SK-N-SH treated with all-trans-retinoic acid at 6 μM for 48 hours (cell line): Measurements from ENCODE around the gene PARP8.

Experiments
- ATAC-seq: fragments of 200-7000 bp; cut with Tn5 transposase; 3 replicates; pipeline ENCODE4 v1.9.1; 2020; ENCODE audit warnings: mild to moderate bottlenecking, moderate library complexity
- ARNTL ChIP-seq: fragments of 450-650 bp; formaldehyde crosslinking; IDR thresholded peaks from 2 replicates; pipeline ENCODE4 v1.5.0; 2020; ENCODE audit warnings: low read depth, mild to moderate bottlenecking, moderate library complexity, borderline replicate concordance
- BACH2 ChIP-seq: fragments of 250-450 bp; sonication (Bioruptor Pico); IDR thresholded peaks from 2 replicates; pipeline ENCODE4 v1.9.0; 2021; ENCODE audit warnings: mild to moderate bottlenecking, borderline replicate concordance
- CSDC2 ChIP-seq: fragments of 250-450 bp; sonication (Bioruptor Pico); IDR thresholded peaks from 2 replicates; pipeline ENCODE4 v1.5.0; 2020; ENCODE audit warnings: mild to moderate bottlenecking, moderate library complexity
- ESRRG ChIP-seq: fragments of 250-450 bp; sonication (Bioruptor Pico); IDR thresholded peaks from 2 replicates; pipeline ENCODE4 v1.6.1; 2021; ENCODE audit warnings: mild to moderate bottlenecking
- GLIS3 ChIP-seq: fragments of 250-450 bp; sonication (Bioruptor Pico); IDR thresholded peaks from 2 replicates; pipeline ENCODE4 v1.5.0; 2020; ENCODE audit warnings: mild to moderate bottlenecking, moderate library complexity
- OSR1 ChIP-seq: fragments of 250-450 bp; sonication (Bioruptor Pico); IDR thresholded peaks from 2 replicates; pipeline ENCODE4 v1.8.0; 2022; ENCODE audit warnings: moderate library complexity, mild to moderate bottlenecking, inconsistent platforms
- PPARA ChIP-seq: fragments of 250-450 bp; sonication (Bioruptor Pico); IDR thresholded peaks from 2 replicates; pipeline ENCODE4 v1.5.0; 2020; ENCODE audit warnings: mild to moderate bottlenecking, borderline replicate concordance
- RARB ChIP-seq: fragments of 250-450 bp; sonication (Bioruptor Pico); IDR thresholded peaks from 2 replicates; pipeline ENCODE4 v1.8.0; 2021; ENCODE audit warnings: mild to moderate bottlenecking, moderate library complexity
- SNAI2 ChIP-seq: fragments of 250-450 bp; sonication (Bioruptor Pico); IDR thresholded peaks from 2 replicates; pipeline ENCODE4 v1.5.0; 2020; ENCODE audit warnings: mild to moderate bottlenecking, moderate library complexity
- TCF4 ChIP-seq: fragments of 250-450 bp; sonication (Bioruptor Pico); IDR thresholded peaks from 2 replicates; pipeline ENCODE4 v1.8.0; 2021; ENCODE audit warnings: mild to moderate bottlenecking, moderate library complexity, borderline replicate concordance
- TOX ChIP-seq: fragments of 250-450 bp; sonication (Bioruptor Pico); IDR thresholded peaks from 2 replicates; pipeline ENCODE4 v1.8.0; 2021; ENCODE audit warnings: mild to moderate bottlenecking, moderate library complexity, borderline replicate concordance
- ZC3H10 ChIP-seq: fragments of 250-450 bp; sonication (Bioruptor Pico); IDR thresholded peaks from 2 replicates; pipeline ENCODE4 v1.5.1; 2021; ENCODE audit warnings: mild to moderate bottlenecking, moderate library complexity
- ZFP3 ChIP-seq: fragments of 250-450 bp; sonication (Bioruptor Pico); IDR thresholded peaks from 2 replicates; pipeline ENCODE4 v1.5.0; 2020; ENCODE audit warnings: mild to moderate bottlenecking, moderate library complexity
- ZFP30 ChIP-seq: fragments of 450-650 bp; formaldehyde crosslinking; IDR thresholded peaks from 2 replicates; pipeline ENCODE4 v1.5.0; 2022; ENCODE audit warnings: mild to moderate bottlenecking, moderate library complexity
- ZNF565 ChIP-seq: fragments of 450-650 bp; formaldehyde crosslinking; conservative IDR thresholded peaks from 2 replicates; pipeline ENCODE4 v1.5.0; 2020; ENCODE audit warnings: low read depth, mild to moderate bottlenecking, moderate library complexity
- ZNF70 ChIP-seq: fragments of 450-650 bp; formaldehyde crosslinking; IDR thresholded peaks from 2 replicates; pipeline ENCODE4 v1.5.0; 2020; ENCODE audit warnings: mild to moderate bottlenecking, moderate library complexity
- ZNF8 ChIP-seq: fragments of 450-650 bp; formaldehyde crosslinking; IDR thresholded peaks from 2 replicates; pipeline ENCODE4 v1.5.0; 2020; ENCODE audit warnings: mild to moderate bottlenecking, moderate library complexity
- TF ChIP-seq, protein P1 (sequence below): fragments of 250-450 bp; sonication (Bioruptor Pico); IDR thresholded peaks from 2 replicates; pipeline ENCODE4 v1.5.1; 2021; ENCODE audit warnings: mild to moderate bottlenecking, moderate library complexity
- TF ChIP-seq, protein P2 (sequence below): fragments of 250-450 bp; sonication (Bioruptor Pico); IDR thresholded peaks from 2 replicates; pipeline ENCODE4 v1.8.0; 2020; ENCODE audit warnings: mild to moderate bottlenecking, moderate library complexity, borderline replicate concordance
- TF ChIP-seq, protein P3 (sequence below): fragments of 250-450 bp; sonication (Bioruptor Pico); IDR thresholded peaks from 2 replicates; pipeline ENCODE4 v1.5.1; 2020; ENCODE audit warnings: low read depth, mild to moderate bottlenecking, moderate library complexity
- TF ChIP-seq, protein P4 (sequence below): fragments of 250-450 bp; sonication (Bioruptor Pico); IDR thresholded peaks from 2 replicates; pipeline ENCODE4 v1.5.0; 2020; ENCODE audit warnings: mild to moderate bottlenecking, moderate library complexity
- TF ChIP-seq, protein P5 (sequence below): fragments of 250-450 bp; sonication (Bioruptor Pico); IDR thresholded peaks from 2 replicates; pipeline ENCODE4 v1.8.0; 2021; ENCODE audit warnings: low read depth, mild to moderate bottlenecking, moderate library complexity, borderline replicate concordance

The PARP8 gene

DNA sequence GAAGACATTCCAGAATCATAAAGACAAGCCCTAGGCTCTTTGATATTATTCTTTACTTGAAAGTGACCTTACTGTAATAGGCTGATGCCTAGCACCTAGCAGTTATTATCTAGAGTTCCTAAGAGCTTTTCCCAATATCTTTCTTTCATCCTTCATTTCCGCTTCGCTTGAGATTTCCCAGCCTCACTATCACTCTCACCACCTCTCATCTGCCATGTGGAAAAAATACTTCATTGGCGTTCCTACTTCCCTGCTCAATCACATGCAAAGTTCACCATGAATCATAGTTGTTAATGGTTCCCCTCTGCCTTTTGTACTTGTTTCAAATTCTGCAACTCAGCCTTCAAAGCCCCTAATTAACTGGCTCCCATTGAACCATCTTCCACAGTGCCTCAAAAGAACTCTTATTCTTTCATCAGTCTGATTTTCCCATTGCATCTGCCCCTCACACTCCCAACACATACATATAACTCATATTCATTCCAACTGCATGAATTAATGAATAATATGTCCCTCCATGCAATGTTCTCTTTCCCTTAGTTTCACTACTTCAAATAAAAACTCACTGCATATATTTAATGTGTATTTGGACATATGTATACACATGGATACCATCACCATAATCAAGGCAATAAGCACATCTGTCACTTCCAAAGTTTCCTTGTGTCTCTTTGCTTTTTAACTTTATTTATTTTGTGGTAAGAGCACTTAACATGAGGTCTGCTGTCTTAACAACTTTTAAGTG, 221.6 kb downstream of the PARP8 start:
- TF ChIP-seq ZNF8 (CRISPR knock-in tag) (no peak), ARNTL (CRISPR knock-in tag) (no peak), ZNF70 (CRISPR knock-in tag) (no peak), ZNF565 (no peak), ESRRG (CRISPR knock-in tag) (no peak), OSR1 (CRISPR knock-in tag) (no peak), ZFP30 (CRISPR knock-in tag) (no peak), TCF4 (CRISPR knock-in tag) (no peak), BACH2 (CRISPR knock-in tag) (no peak), SNAI2 (CRISPR knock-in tag) (no peak), ZC3H10 (CRISPR knock-in tag) (no peak), GLIS3 (CRISPR knock-in tag) (no peak), RARB (CRISPR knock-in tag) (no peak), PPARA (CRISPR knock-in tag) (no peak), CSDC2 (CRISPR knock-in tag) (no peak), ZFP3 (no peak)
- TF ChIP-seq, protein P1, sequence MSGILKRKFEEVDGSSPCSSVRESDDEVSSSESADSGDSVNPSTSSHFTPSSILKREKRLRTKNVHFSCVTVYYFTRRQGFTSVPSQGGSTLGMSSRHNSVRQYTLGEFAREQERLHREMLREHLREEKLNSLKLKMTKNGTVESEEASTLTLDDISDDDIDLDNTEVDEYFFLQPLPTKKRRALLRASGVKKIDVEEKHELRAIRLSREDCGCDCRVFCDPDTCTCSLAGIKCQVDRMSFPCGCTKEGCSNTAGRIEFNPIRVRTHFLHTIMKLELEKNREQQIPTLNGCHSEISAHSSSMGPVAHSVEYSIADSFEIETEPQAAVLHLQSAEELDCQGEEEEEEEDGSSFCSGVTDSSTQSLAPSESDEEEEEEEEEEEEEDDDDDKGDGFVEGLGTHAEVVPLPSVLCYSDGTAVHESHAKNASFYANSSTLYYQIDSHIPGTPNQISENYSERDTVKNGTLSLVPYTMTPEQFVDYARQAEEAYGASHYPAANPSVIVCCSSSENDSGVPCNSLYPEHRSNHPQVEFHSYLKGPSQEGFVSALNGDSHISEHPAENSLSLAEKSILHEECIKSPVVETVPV (CRISPR knock-in tag) = no peak
- TF ChIP-seq, protein P2, sequence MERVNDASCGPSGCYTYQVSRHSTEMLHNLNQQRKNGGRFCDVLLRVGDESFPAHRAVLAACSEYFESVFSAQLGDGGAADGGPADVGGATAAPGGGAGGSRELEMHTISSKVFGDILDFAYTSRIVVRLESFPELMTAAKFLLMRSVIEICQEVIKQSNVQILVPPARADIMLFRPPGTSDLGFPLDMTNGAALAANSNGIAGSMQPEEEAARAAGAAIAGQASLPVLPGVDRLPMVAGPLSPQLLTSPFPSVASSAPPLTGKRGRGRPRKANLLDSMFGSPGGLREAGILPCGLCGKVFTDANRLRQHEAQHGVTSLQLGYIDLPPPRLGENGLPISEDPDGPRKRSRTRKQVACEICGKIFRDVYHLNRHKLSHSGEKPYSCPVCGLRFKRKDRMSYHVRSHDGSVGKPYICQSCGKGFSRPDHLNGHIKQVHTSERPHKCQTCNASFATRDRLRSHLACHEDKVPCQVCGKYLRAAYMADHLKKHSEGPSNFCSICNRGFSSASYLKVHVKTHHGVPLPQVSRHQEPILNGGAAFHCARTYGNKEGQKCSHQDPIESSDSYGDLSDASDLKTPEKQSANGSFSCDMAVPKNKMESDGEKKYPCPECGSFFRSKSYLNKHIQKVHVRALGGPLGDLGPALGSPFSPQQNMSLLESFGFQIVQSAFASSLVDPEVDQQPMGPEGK (CRISPR knock-in tag) = no peak
- TF ChIP-seq, protein P3, sequence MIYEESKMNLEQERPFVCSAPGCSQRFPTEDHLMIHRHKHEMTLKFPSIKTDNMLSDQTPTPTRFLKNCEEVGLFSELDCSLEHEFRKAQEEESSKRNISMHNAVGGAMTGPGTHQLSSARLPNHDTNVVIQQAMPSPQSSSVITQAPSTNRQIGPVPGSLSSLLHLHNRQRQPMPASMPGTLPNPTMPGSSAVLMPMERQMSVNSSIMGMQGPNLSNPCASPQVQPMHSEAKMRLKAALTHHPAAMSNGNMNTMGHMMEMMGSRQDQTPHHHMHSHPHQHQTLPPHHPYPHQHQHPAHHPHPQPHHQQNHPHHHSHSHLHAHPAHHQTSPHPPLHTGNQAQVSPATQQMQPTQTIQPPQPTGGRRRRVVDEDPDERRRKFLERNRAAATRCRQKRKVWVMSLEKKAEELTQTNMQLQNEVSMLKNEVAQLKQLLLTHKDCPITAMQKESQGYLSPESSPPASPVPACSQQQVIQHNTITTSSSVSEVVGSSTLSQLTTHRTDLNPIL = no peak
- ATAC-seq = no peak

DNA sequence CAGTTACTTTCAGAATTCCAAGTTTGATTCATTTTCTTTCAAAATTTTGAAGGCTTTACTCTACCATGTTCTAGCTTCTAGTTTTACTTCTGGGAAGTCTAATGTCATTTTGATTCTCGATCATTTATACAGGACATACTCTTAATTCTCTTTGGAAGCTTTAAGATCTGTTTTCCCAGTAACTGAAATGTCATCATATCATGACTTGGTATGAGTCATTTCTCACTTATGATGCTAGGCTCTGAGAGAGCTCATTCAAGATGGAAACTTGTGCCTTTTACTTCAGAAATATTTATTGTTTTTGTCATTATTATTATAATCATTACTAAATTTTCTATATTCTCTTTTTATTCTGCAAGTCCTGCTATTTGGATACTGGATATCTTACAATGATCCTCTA, 222.3 kb downstream of the PARP8 start:
- TF ChIP-seq ZFP30 (CRISPR knock-in tag) (no peak), TCF4 (CRISPR knock-in tag) (no peak), PPARA (CRISPR knock-in tag) (no peak), ZC3H10 (CRISPR knock-in tag) (no peak), ARNTL (CRISPR knock-in tag) (no peak), BACH2 (CRISPR knock-in tag) (no peak), ESRRG (CRISPR knock-in tag) (no peak), SNAI2 (CRISPR knock-in tag) (no peak), CSDC2 (CRISPR knock-in tag) (no peak), ZNF70 (CRISPR knock-in tag) (no peak), OSR1 (CRISPR knock-in tag) (no peak), ZNF565 (no peak), ZFP3 (no peak), RARB (CRISPR knock-in tag) (no peak), TOX (CRISPR knock-in tag) (no peak)
- TF ChIP-seq, protein P2 (CRISPR knock-in tag) = no peak
- TF ChIP-seq, protein P1 (CRISPR knock-in tag) = no peak
- TF ChIP-seq, protein P4, sequence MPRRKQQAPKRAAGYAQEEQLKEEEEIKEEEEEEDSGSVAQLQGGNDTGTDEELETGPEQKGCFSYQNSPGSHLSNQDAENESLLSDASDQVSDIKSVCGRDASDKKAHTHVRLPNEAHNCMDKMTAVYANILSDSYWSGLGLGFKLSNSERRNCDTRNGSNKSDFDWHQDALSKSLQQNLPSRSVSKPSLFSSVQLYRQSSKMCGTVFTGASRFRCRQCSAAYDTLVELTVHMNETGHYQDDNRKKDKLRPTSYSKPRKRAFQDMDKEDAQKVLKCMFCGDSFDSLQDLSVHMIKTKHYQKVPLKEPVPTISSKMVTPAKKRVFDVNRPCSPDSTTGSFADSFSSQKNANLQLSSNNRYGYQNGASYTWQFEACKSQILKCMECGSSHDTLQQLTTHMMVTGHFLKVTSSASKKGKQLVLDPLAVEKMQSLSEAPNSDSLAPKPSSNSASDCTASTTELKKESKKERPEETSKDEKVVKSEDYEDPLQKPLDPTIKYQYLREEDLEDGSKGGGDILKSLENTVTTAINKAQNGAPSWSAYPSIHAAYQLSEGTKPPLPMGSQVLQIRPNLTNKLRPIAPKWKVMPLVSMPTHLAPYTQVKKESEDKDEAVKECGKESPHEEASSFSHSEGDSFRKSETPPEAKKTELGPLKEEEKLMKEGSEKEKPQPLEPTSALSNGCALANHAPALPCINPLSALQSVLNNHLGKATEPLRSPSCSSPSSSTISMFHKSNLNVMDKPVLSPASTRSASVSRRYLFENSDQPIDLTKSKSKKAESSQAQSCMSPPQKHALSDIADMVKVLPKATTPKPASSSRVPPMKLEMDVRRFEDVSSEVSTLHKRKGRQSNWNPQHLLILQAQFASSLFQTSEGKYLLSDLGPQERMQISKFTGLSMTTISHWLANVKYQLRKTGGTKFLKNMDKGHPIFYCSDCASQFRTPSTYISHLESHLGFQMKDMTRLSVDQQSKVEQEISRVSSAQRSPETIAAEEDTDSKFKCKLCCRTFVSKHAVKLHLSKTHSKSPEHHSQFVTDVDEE (CRISPR knock-in tag) = no peak
- TF ChIP-seq, protein P3 = no peak
- TF ChIP-seq, protein P5, sequence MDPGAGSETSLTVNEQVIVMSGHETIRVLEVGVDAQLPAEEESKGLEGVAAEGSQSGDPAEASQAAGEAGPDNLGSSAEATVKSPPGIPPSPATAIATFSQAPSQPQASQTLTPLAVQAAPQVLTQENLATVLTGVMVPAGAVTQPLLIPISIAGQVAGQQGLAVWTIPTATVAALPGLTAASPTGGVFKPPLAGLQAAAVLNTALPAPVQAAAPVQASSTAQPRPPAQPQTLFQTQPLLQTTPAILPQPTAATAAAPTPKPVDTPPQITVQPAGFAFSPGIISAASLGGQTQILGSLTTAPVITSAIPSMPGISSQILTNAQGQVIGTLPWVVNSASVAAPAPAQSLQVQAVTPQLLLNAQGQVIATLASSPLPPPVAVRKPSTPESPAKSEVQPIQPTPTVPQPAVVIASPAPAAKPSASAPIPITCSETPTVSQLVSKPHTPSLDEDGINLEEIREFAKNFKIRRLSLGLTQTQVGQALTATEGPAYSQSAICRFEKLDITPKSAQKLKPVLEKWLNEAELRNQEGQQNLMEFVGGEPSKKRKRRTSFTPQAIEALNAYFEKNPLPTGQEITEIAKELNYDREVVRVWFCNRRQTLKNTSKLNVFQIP (CRISPR knock-in tag) = no peak
- TF ChIP-seq, all 23 proteins: peak for 0
- no peak for ATAC-seq
